Measurements from ENCODE around the gene LIMS1. TPM values are rescaled to one million over a fixed set of nuclear protein-coding genes. Genes with fewer than 3 reads are reported as not detected.
A peak's percentile ranks its signal among the peaks of the same experiment; 100 is the strongest.
"Not testable (repeated sequence)": the region's sequence is repeated elsewhere in the genome, so short reads cannot be mapped to it uniquely, and the experiment has no call there.

Gene LIMS1
- total RNA-seq, 6 donors from 2014 or later, result 51.3 to 148 (median 87.7) TPM

- not testable (repeated sequence) for H3K9me3 ChIP-seq, H3K36me3 ChIP-seq, H3K27me3 ChIP-seq, H3K4me3 ChIP-seq, DNase-seq
- ATAC-seq (ENCODE audit: low FRiP score in 2 of 2), result peak; percentile 74 to 84
- WGBS, 2 donors, result 52 to 59% methylated on average over 4 to 5 of the region's 5 CpGs
- Histone ChIP-seq H3K4me1 (peaks cover 0 to 11% (median 8%) of the 10 kb centered on the region in 4 donors), H3K27ac (peak overlapping the region in 2 of 4 donors; percentile 19 to 45)
- TF ChIP-seq POLR2AphosphoS5 (IDR thresholded peaks at IDR 0.05), result peak in 1 of 2 donors; percentile 33
These were observed 127.9 kb downstream of the LIMS1 start for GRCh38 chr2:108662207-108662612.

GRCh38 chr2:108663346-108663745 lies 129.1 kb downstream of the LIMS1 start:
- not testable (repeated sequence) for H3K27me3 ChIP-seq; H3K36me3 ChIP-seq; DNase-seq; H3K4me3 ChIP-seq; H3K9me3 ChIP-seq; ATAC-seq (ENCODE audit: low FRiP score in 2 of 2)
- Histone ChIP-seq H3K27ac (peak overlapping the region in 1 of 4 donors; percentile 45), H3K4me1 (peaks cover 0 to 11% (median 8%) of the 10 kb centered on the region in 4 donors)
- 88 to 91% methylated on average over 2 of the region's 2 CpGs for WGBS, 2 donors

GRCh38 chr2:108664089-108664488 lies 129.8 kb downstream of the LIMS1 start:
- not testable (repeated sequence) for H3K36me3 ChIP-seq; ATAC-seq (ENCODE audit: low FRiP score in 2 of 2); H3K27me3 ChIP-seq; H3K4me3 ChIP-seq; DNase-seq; H3K9me3 ChIP-seq; H3K27ac ChIP-seq
- WGBS, 2 donors, result 75 to 80% methylated on average over 3 of the region's 3 CpGs
- H3K4me1 ChIP-seq, result peaks cover 0 to 11% (median 8%) of the 10 kb centered on the region in 4 donors

GRCh38 chr2:108664979-108665378 lies 130.7 kb downstream of the LIMS1 start:
- H3K4me1 ChIP-seq, result peaks cover 0 to 11% (median 8%) of the 10 kb centered on the region in 4 donors
- ATAC-seq (ENCODE audit: low FRiP score in 2 of 2); H3K4me3 ChIP-seq: not testable (repeated sequence)

GRCh38 chr2:108665975-108666374 lies 131.7 kb downstream of the LIMS1 start:
- peaks cover 0 to 11% (median 8%) of the 10 kb centered on the region in 4 donors for H3K4me1 ChIP-seq
- DNase-seq; H3K36me3 ChIP-seq; H3K27ac ChIP-seq; H3K4me3 ChIP-seq; ATAC-seq (ENCODE audit: low FRiP score in 2 of 2); H3K9me3 ChIP-seq; H3K27me3 ChIP-seq: not testable (repeated sequence)
- WGBS, 2 donors, result 90% methylated on average over 3 of the region's 4 CpGs; no CpG with 5 or more reads in 1 of the 2 donors

More at GRCh38 chr2:108664979-108665378, 130.7 kb downstream of the LIMS1 start:
- H3K27me3 ChIP-seq, H3K36me3 ChIP-seq, DNase-seq, H3K27ac ChIP-seq, H3K9me3 ChIP-seq: not testable (repeated sequence)
- 82 to 93% methylated on average over 1 of the region's 1 CpG for WGBS, 2 donors

GRCh38 chr2:108667140-108667539 lies 132.9 kb downstream of the LIMS1 start:
- H3K27me3 ChIP-seq, H3K4me1 ChIP-seq, H3K4me3 ChIP-seq, DNase-seq, H3K9me3 ChIP-seq, H3K36me3 ChIP-seq, H3K27ac ChIP-seq: not testable (repeated sequence)
- 53 to 59% methylated on average over 2 of the region's 2 CpGs for WGBS, 2 donors
- ATAC-seq (ENCODE audit: low FRiP score in 2 of 2), result peak; percentile 55 to 57

GRCh38 chr2:108670282-108670681 lies 136.0 kb downstream of the LIMS1 start:
- H3K9me3 ChIP-seq; H3K4me1 ChIP-seq; ATAC-seq (ENCODE audit: low FRiP score in 2 of 2); DNase-seq; H3K27me3 ChIP-seq; H3K27ac ChIP-seq; H3K4me3 ChIP-seq: not testable (repeated sequence)
- 67 to 70% methylated on average over 1 of the region's 1 CpG for WGBS, 2 donors
- peaks cover 0 to 16% (median 6%) of the 10 kb centered on the region in 4 donors for H3K36me3 ChIP-seq

GRCh38 chr2:108672200-108672805 lies 138.0 kb downstream of the LIMS1 start:
- H3K4me1 ChIP-seq; ATAC-seq (ENCODE audit: low FRiP score in 2 of 2); H3K27me3 ChIP-seq; H3K27ac ChIP-seq; H3K9me3 ChIP-seq; H3K4me3 ChIP-seq; DNase-seq: not testable (repeated sequence)
- H3K36me3 ChIP-seq, result peaks cover 0 to 25% (median 10%) of the 10 kb centered on the region in 4 donors
- WGBS, 2 donors, result 20 to 57% methylated on average over 1 to 2 of the region's 6 CpGs

GRCh38 chr2:108676522-108676921 lies 142.3 kb downstream of the LIMS1 start:
- ATAC-seq (ENCODE audit: low FRiP score in 2 of 2); H3K9me3 ChIP-seq; H3K27me3 ChIP-seq; H3K4me3 ChIP-seq; DNase-seq; H3K27ac ChIP-seq: not testable (repeated sequence)
- peaks cover 0 to 36% (median 11%) of the 10 kb centered on the region in 4 donors for H3K36me3 ChIP-seq
- 90 to 100% methylated on average over 1 of the region's 1 CpG for WGBS, 2 donors
- peaks cover 0 to 14% (median 9%) of the 10 kb centered on the region in 4 donors for H3K4me1 ChIP-seq

- not testable (repeated sequence) for H3K27me3 ChIP-seq; ATAC-seq (ENCODE audit: low FRiP score in 2 of 2); H3K27ac ChIP-seq; DNase-seq; H3K4me3 ChIP-seq; H3K9me3 ChIP-seq
- H3K36me3 ChIP-seq, result peaks cover 0 to 40% (median 12%) of the 10 kb centered on the region in 4 donors
- H3K4me1 ChIP-seq, result peaks cover 0 to 14% (median 9%) of the 10 kb centered on the region in 4 donors
- 78 to 80% methylated on average over 4 of the region's 4 CpGs for WGBS, 2 donors
These were observed 143.0 kb downstream of the LIMS1 start for GRCh38 chr2:108677239-108677744.
